ENCODE results near the gene SNRPD2.

Gene SNRPD2

GRCh38 chr19:45705710-45706415, 14.1 kb upstream of the SNRPD2 start:
- no peak for TF ChIP-seq ARNT (IDR thresholded peaks at IDR 0.05)
- TF ChIP-seq BHLHE40 (IDR thresholded peaks at IDR 0.05; ENCODE audit: borderline replicate concordance) = no peak
- TF ChIP-seq ZNF384 (IDR thresholded peaks at IDR 0.05) = no peak
- no peak for TF ChIP-seq FOXA1 (IDR thresholded peaks at IDR 0.05)
- TF ChIP-seq FOXM1 (IDR thresholded peaks at IDR 0.05; ENCODE audit: borderline replicate concordance) = no peak
- no peak for TF ChIP-seq NFRKB (IDR thresholded peaks at IDR 0.05)
- no peak for TF ChIP-seq L3MBTL2 (conservative IDR thresholded peaks at IDR 0.05)
- no peak for TF ChIP-seq ELF4 (IDR thresholded peaks at IDR 0.05)
- TF ChIP-seq TARDBP (IDR thresholded peaks at IDR 0.05) = no peak
- TF ChIP-seq CTBP1 (IDR thresholded peaks at IDR 0.05; ENCODE audit: borderline replicate concordance) = no peak
- no peak for TF ChIP-seq PKNOX1 (IDR thresholded peaks at IDR 0.05)
- TF ChIP-seq SP1 (IDR thresholded peaks at IDR 0.05) = no peak
- TF ChIP-seq FOXK2 (IDR thresholded peaks at IDR 0.05) = no peak
- no peak for TF ChIP-seq HDGF (IDR thresholded peaks at IDR 0.05; ENCODE audit: borderline replicate concordance)
- TF ChIP-seq LEF1 (IDR thresholded peaks at IDR 0.05; ENCODE audit: borderline replicate concordance) = no peak
- no peak for TF ChIP-seq SUZ12 (IDR thresholded peaks at IDR 0.05)
- no peak for DNase-seq (ENCODE audit: extremely low spot score)
- ChIA-PET CTCF (no interaction called here), POLR2A (interaction anchor here (1.3 kb wide), 1 partner anchor 11 kb away, joined by 4 read pairs; no protein-coding TSS in a partner anchor)

- no peak for DNase-seq (ENCODE audit: extremely low spot score)
- POLR2A ChIA-PET = no interaction called here
- CTCF ChIA-PET = no interaction called here
- no peak for TF ChIP-seq FOXM1 (IDR thresholded peaks at IDR 0.05; ENCODE audit: borderline replicate concordance)
- TF ChIP-seq L3MBTL2 (conservative IDR thresholded peaks at IDR 0.05) = no peak
- TF ChIP-seq ELF4 (IDR thresholded peaks at IDR 0.05) = no peak
- no peak for TF ChIP-seq LEF1 (IDR thresholded peaks at IDR 0.05; ENCODE audit: borderline replicate concordance)
- no peak for TF ChIP-seq TARDBP (IDR thresholded peaks at IDR 0.05)
- TF ChIP-seq SP1 (IDR thresholded peaks at IDR 0.05) = no peak
- TF ChIP-seq NFRKB (IDR thresholded peaks at IDR 0.05) = no peak
- no peak for TF ChIP-seq PKNOX1 (IDR thresholded peaks at IDR 0.05)
- no peak for TF ChIP-seq SUZ12 (IDR thresholded peaks at IDR 0.05)
- TF ChIP-seq HDGF (IDR thresholded peaks at IDR 0.05; ENCODE audit: borderline replicate concordance) = no peak
- no peak for TF ChIP-seq FOXA1 (IDR thresholded peaks at IDR 0.05)
Measured at GRCh38 chr19:45705115-45705514, 13.4 kb upstream of the SNRPD2 start.

GRCh38 chr19:45701676-45702075, 9.9 kb upstream of the SNRPD2 start:
- TF ChIP-seq LEF1 (IDR thresholded peaks at IDR 0.05; ENCODE audit: borderline replicate concordance) = no peak
- no peak for DNase-seq (ENCODE audit: extremely low spot score)
- ChIA-PET CTCF (interaction anchor here (1.0 to 1.5 kb wide), 2 partner anchors 9 to 68 kb away, joined by 3 to 5 read pairs; partner anchors contain the start of genes QPCTL and SIX5), POLR2A (interaction anchor here (0.9 kb wide), 1 partner anchor 9 kb away, joined by 5 read pairs; the partner anchor contains the start of gene QPCTL)

GRCh38 chr19:45693106-45693788, 1.5 kb upstream of the SNRPD2 start:
- DNase-seq (ENCODE audit: extremely low spot score) = peak; percentile 75

More at GRCh38 chr19:45693106-45693788, 1.5 kb upstream of the SNRPD2 start:
- CTCF ChIA-PET = interaction anchor here (0.6 to 3.4 kb wide), 14 partner anchors 9 to 205 kb away, joined by 3 to 17 read pairs (median 5); partner anchors contain the start of genes FBXO46 and SIX5
- no peak for TF ChIP-seq LEF1 (IDR thresholded peaks at IDR 0.05; ENCODE audit: borderline replicate concordance)
- no peak for TF ChIP-seq CTBP1 (IDR thresholded peaks at IDR 0.05; ENCODE audit: borderline replicate concordance)
- TF ChIP-seq ZNF384 (IDR thresholded peaks at IDR 0.05) = no peak
- no peak for TF ChIP-seq ARNT (IDR thresholded peaks at IDR 0.05)
- TF ChIP-seq FOXA1 (IDR thresholded peaks at IDR 0.05) = no peak
- no peak for TF ChIP-seq BHLHE40 (IDR thresholded peaks at IDR 0.05; ENCODE audit: borderline replicate concordance)
- TF ChIP-seq FOXM1 (IDR thresholded peaks at IDR 0.05; ENCODE audit: borderline replicate concordance) = no peak
- no peak for TF ChIP-seq NFRKB (IDR thresholded peaks at IDR 0.05)
- TF ChIP-seq L3MBTL2 (conservative IDR thresholded peaks at IDR 0.05) = no peak
- TF ChIP-seq SP1 (IDR thresholded peaks at IDR 0.05) = no peak
- TF ChIP-seq TARDBP (IDR thresholded peaks at IDR 0.05) = no peak
- no peak for TF ChIP-seq PKNOX1 (IDR thresholded peaks at IDR 0.05)
- POLR2A ChIA-PET = interaction anchor here (0.6 to 4.6 kb wide), 18 partner anchors 9 to 511 kb away, joined by 3 to 64 read pairs (median 6); partner anchors contain the start of genes FBXO46, GIPR, SIX5 and SYMPK
